Activated CD8-positive, alpha-beta memory T cell treated with anti-CD3 and anti-CD28 coated beads for 1 hour (primary cell): ENCODE data around the gene THTPA.
"Not testable (repeated sequence)": the region's sequence is repeated elsewhere in the genome, so short reads cannot be mapped to it uniquely, and the experiment has no call there.

Experiments used
- DNase-seq, 2 donors: peaks; one replicate each; pipeline ENCODE4 v3.0.0-alpha.2; 2020; ENCODE audit warnings: low read depth in 1 of 2; ENCODE audit errors: extremely low read depth in 1 of 2

THTPA gene

GRCh38 chr14:23609001-23609400 lies 52.9 kb downstream of the THTPA start:
- no peak for DNase-seq

- DNase-seq, result not testable (repeated sequence)
Observed at GRCh38 chr14:23609411-23610089, 53.5 kb downstream of the THTPA start.
